ENCODE measurements around the gene KAT6B.
"Not testable (repeated sequence)": the region's sequence is repeated elsewhere in the genome, so short reads cannot be mapped to it uniquely, and the experiment has no call there.

DNA sequence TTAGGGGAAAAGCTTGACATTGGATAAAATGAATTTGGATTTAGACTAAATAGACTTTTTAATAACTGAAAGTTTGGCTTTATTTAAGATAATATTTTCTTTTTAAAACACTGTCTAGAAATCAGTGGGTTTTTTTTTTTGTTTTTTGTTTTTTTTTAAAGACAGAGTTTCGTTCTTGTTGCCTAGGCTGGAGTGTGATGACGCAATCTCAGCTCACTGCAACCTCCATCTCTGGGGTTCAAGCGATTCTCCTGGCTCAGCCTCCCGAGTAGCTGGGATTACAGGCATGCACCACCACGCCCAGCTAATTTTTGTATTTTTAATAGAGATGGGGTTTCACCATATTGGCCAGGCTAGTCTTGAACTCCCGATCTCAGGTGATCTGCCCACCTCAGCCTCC, 66.9 kb downstream of the KAT6B start:
- not testable (repeated sequence) for TF ChIP-seq TAF1 (IDR thresholded peaks at IDR 0.05; ENCODE audit: low read depth, low read length); PHF8 (conservative IDR thresholded peaks at IDR 0.05; ENCODE audit: low read depth, low read length)

Measured in H1 (cell line).